SK-MEL-5 (cell line): ENCODE data around the gene TAF3. TPM values are rescaled to one million over a fixed set of nuclear protein-coding genes. Genes with fewer than 3 reads are reported as not detected.
"Not testable (repeated sequence)": the region's sequence is repeated elsewhere in the genome, so short reads cannot be mapped to it uniquely, and the experiment has no call there.

ENCODE experiments used
- DNase-seq: peaks from one replicate; pipeline ENCODE4 v3.0.0-alpha.2; 2016; ENCODE audit warnings: low read depth, low spot score
- in situ Hi-C: cut with HindIII; loops from 2 replicates; pipeline ENCODE4 v1.10.0; 2016; ENCODE audit warnings: low sequenced_read_pairs, high pct_unique_total_duplicates, low pct_unique_long_range_greater_than_20kb
- total RNA-seq: library from RNA; depleted of rRNA; stranded (reverse); fragments of >200 nt; shearing (Covaris generic); gene quantifications from 2 replicates; pipeline ENCODE4 v1.2.3, GENCODE V29; 2014

The TAF3 gene
- total RNA-seq, 1 experiment from 2014 or later, result 0.98 TPM

- DNase-seq, result no peak
- in situ Hi-C loops, result no loop called here
These were observed 161.9 kb downstream of the TAF3 start for GRCh38 chr10:7980196-7980595.

DNA sequence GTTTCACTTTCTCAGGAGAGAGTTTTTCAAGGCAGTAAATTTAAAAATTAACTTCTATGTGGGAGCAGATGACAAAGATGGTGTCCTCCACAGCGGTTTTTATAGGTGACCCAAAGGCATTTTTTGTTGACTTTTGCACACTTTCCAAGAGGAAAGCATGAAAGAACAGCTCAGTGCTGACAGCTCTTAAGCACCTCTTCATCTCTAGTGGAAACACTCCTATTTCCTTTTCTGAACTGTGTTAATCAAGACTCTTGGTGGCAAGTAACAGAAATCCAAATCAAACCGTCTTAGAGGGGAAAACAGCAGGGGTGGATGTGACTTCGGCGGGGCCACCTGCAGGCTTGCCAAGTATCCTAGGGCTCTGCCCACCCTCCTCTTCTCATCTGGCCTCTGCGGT lies 164.4 kb downstream of the TAF3 start:
- no peak for DNase-seq
- in situ Hi-C loops, result no loop called here

- DNase-seq, result no peak
- in situ Hi-C loops, result no loop called here
These were observed 166.0 kb downstream of the TAF3 start for GRCh38 chr10:7984325-7984724.

DNA sequence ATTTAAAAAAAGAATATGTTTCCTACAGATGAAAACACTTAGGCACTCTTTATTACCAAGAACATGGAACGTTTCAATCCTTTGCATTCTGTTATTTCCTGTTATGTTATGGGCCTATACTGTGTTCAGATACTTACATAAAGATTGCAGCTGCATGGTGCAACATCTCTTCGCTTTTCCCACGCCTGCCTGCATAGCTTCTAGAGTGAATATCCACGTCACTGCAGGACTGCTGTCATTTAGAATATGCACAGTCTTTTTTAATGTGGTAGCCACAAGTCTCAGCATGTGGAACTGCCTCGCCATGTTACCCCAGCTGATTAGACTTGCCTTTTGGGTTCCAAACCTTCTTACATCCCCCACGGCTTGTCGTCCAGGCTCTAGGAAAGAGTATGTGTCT lies 166.6 kb downstream of the TAF3 start:
- DNase-seq, result no peak
- in situ Hi-C loops, result no loop called here

- DNase-seq, result no peak
- in situ Hi-C loops, result no loop called here
These were observed 168.5 kb downstream of the TAF3 start for GRCh38 chr10:7986851-7987250.

DNA sequence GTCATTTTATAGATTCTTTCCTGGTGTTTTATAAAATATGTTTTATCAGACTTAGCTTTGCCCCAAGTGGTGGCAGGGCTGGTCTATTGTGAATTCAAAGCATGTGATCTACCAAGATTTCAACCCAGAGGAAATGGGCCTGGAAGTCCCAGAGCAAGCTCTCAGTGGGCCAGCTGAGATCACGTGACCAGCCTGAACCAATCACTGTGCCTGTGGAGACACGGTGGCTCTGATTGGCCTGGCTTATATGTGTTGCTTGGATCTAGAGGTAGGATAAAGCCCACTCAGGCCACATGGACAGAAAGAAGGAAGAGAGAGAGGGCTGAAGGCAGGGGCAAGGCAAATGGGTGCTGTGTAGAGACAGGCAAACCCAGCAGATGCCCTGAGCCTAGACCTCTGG lies 170.7 kb downstream of the TAF3 start:
- in situ Hi-C loops, result no loop called here
- peak; percentile 0 for DNase-seq

DNA sequence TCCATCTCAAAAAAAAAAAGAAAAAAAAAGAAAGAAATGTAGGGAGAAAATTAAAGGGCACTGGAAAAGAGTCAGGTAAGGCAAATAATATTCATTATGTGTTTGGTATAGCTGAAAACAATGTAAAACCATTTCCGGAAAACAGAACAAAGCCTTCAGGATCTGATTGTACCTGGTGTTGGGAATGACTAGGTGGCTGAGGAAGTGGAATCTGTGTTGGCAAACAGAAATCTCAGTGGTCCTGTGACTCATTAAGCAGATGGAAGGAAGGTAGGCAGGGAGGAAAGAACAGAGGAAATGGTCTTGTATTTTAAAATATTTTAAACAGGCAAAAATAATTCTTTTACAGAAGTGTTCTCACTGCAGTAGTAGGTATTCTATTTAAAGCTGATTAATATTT lies 180.5 kb downstream of the TAF3 start:
- DNase-seq, result no peak
- in situ Hi-C loops, result no loop called here

DNA sequence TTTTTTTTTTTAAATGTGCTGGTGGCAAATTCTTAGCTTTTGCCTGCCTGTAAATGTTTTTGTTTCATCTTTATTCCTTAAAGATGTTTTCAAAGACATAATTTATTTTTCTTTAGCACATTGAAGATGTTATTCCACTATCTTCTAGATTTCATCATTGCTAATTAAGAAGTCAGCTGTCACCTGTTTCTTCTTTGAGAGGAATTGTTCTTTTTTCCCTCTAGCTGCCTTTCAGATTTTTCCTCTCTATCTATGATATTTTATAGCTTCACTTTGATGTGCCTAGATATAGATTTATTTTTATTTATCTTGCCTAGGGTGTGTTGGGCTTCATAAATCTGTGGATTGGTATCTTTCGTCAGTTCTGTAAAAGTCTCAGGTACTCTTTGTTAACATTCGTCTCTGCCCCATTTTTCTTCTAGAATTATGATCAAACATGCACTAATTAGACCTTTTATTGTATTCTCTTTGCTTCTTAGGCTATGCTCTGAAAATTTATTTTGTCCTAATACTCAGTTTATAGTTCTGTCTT lies 186.2 kb downstream of the TAF3 start:
- DNase-seq, result no peak
- in situ Hi-C loops, result no loop called here

DNA sequence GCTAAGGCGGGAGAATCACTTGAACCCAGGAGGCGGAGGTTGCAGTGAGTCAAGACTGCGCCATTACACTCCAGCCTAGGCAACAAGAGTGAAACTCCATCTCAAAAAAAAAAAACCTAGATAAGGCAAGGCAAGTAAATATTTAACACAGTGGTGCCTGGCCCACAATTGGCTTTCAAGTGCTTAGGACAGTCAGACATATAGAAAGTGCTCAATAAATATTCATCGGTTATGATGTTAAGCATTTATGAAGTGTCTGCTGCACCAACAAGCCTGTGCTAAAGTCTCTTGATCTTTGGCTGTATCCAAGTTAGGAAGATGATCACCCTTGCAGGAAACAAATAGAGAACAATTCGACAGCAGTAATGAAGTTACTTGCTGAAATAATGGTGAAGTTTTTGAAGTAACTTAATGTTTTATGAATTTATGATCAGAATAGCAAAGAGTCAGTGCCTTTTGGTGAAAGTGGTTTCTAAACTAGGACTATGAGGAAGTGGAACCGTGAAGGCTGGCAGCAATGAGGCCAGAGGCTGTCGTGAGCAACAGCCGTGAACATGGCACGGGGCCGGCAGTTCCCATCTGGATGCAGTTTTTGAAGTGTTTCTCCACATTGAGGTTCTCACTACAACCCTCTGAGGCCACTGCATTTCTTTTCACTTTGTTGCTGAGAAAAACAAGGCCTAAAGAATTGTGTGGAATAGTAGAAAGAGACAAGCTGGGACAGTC lies 188.1 kb downstream of the TAF3 start:
- in situ Hi-C loops, result no loop called here
- no peak for DNase-seq

GRCh38 chr10:8009031-8009430 lies 190.7 kb downstream of the TAF3 start:
- in situ Hi-C loops, result no loop called here
- no peak for DNase-seq

DNA sequence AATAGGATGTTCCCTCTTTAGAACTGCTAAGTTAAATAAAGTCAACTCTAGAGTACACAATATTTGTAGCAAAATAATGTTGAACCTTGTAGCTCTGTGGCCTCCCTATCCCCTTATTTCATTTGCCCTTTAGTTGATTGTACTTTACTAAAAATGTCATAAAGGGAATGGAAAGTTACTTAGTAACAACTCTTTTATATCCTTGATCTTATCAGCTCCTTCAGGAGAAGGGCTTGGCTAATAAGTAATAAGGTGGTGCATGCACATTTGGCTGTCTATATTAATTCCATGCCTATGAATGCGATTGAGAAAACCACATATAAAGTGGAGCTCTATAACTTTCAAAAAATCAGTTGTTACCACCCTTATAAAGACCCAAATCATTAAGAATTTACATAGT lies 194.7 kb downstream of the TAF3 start:
- in situ Hi-C loops, result no loop called here
- no peak for DNase-seq

- in situ Hi-C loops, result no loop called here
- DNase-seq, result no peak
These were observed 195.3 kb downstream of the TAF3 start for GRCh38 chr10:8013619-8014018.

GRCh38 chr10:8014649-8015048 lies 196.3 kb downstream of the TAF3 start:
- in situ Hi-C loops, result no loop called here
- no peak for DNase-seq

- no peak for DNase-seq
- in situ Hi-C loops, result no loop called here
These were observed 199.0 kb downstream of the TAF3 start for GRCh38 chr10:8017277-8017676.

GRCh38 chr10:8023321-8023720 lies 205.0 kb downstream of the TAF3 start:
- in situ Hi-C loops, result no loop called here

DNA sequence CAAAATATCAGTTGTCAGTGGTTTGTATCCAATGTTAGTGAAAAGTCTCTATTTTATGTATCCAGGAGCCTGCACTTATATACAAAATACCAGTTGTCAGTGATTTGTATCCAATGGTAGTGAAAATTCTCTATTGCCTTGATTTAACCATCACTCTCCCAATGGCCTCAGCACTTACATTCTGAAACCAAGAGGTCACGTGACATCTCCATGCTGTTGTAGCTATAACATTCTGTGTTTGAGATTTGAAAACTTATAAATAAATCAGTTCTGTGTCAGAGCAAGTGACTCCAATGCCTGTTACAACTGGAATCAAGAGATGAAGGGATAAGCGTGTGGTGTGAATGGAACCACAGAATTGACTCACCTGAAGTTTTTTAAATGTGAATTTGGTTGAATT lies 205.5 kb downstream of the TAF3 start:
- DNase-seq, result no peak
- in situ Hi-C loops, result no loop called here

More at GRCh38 chr10:8023321-8023720, 205.0 kb downstream of the TAF3 start:
- no peak for DNase-seq

DNA sequence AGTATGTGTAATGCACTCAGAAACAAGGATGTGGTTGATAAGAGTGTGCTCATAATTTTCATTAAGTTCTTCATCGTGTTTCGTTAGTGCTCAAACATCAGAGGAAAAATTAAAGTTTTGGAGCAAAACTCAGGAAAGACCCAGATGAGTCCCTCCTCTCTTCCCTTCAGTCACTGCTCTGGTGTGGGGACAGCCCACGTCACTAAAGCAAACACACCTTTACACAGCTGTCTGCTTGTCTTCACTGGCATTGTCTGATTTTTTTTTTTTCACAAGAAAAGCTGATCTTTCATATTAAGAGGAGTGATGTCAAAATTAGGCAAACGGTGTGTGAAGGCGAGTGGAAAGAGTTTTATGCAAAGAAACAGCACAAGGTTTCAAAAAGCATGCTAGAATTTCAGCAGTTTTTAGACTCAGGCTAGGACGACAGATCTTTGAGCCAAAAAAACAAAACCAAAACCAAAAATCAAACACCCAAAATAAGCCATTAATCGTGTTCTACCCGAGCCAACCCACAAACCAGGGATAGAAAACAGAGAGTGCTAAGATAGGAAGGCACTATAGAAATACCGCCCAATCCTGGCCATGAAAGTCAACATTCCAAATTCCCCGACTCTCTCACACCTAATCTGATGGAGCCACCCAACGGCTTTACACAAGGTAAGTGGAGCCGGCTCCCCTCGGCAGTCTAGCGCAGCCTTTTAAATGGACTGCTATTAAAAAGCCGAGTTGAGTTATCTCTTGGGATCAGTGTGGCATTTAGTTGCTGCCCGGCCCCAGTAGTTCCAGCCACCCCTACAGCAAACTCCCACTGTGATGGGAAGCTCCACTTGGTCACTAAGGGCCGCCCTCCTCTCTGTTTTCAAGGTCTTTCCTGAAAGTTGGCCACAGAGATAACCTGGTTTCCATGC lies 208.3 kb downstream of the TAF3 start:
- no peak for DNase-seq
- in situ Hi-C loops, result no loop called here

DNA sequence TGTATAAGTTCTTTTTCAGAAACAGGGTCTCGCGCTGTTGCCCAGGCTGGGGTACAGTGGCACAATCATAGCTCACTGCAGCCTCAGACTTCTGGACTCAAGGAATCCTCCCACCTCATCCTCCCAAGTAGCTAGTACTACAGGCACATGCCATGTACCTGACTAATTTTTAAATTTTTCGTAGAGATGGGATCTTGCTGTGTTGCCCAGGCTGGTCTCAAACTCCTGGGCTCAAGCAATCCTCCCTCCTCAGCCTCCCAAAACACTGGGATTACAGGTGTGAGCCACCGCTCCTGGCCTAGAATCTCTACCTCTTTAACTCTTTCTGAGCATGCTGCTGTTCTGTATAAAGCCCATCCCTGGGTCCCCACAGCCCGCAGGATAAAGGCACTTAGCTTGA lies 212.9 kb downstream of the TAF3 start:
- in situ Hi-C loops, DNase-seq: not testable (repeated sequence)

- DNase-seq, result no peak
- in situ Hi-C loops, result no loop called here
These were observed 214.3 kb downstream of the TAF3 start for GRCh38 chr10:8032558-8032957.
